HUDEP-2 (cell line): Measurements from ENCODE around the gene DYNC2H1.
A peak's percentile ranks its signal among the peaks of the same experiment; 100 is the strongest.
"Not testable (repeated sequence)": the region's sequence is repeated elsewhere in the genome, so short reads cannot be mapped to it uniquely, and the experiment has no call there.

Experiments
- DNase-seq, 76 experiments: peaks; one replicate each; lab custom pipeline; 2025; ENCODE audit not compliant: unreplicated experiment in 76 of 76; lab: John Stamatoyannopoulos, UW

DYNC2H1 gene

DNA sequence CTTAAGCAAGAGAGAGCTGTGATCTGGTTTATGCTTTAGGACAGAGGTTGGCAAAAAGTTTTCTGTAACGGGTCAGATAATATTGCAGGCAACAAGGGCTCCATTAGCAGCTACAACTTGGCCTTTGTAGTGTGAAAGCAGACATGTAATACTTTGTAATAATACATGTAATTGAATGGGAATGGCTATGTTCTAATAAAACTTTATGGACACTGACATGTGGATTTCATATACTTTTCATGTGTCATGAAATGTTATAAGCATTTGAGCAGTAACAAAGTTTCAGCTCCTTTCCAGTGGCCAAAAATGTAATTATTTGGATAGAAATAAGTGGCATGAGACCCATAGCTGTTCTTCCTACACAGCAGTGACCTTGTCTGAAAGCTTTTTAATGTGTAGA, 3.1 kb downstream of the DYNC2H1 start:
- DNase-seq, result no peak

DNA sequence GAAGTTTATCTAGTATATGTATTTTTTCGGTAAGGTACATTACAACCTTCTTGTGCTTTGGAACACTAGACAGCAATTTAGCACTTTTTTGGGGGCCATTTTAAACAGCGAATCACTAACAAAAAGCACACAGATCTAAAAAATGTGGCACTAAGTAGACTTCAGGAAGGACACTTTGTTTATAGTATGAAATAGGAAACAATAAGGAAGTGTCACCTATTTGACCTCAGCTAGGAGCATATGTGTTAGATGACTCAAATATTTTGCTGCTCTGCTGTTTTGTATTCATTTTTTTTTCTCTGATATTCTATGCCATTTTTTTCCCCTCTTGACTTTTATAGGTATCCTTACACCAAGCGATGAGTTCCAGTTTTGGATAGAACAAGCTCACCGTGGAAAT, 5.6 kb downstream of the DYNC2H1 start:
- DNase-seq, result no peak

DNA sequence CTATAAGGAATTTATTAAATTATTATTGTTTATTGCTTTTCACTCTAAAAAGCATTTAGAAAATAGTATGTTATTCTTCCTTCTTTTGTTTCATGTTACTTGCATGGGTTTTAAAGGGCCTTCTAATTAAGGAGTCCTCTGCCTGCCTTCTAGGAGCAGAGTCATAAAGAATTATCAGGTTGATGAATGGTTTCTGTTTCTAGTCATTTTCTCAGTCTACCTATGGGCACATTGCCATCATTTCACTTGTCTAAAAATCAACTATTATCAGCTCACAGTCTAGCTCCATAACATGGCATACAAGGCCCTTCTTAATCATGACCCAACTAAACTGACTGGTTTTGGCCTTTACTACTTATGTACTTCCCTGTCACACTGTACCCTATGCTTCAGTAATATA, 16.2 kb downstream of the DYNC2H1 start:
- DNase-seq, result no peak

DNA sequence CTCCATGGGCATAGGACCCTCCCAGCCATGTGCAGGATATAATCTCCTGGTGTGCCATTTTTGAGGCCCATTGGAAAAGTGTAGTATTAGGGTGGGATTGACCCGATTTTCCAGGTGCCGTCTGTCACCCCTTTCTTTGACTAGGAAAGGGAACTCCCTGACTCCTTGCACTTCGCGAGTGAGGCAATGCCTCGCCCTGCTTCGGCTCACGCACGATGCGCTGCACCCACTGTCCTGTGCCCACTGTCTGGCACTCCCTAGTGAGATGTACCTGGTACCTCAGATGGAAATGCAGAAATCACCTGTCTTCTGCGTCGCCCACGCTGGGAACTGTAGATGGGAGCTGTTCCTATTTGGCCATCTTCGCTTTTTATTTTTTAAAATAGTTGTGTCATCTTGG, 32.8 kb downstream of the DYNC2H1 start:
- not testable (repeated sequence) for DNase-seq

DNA sequence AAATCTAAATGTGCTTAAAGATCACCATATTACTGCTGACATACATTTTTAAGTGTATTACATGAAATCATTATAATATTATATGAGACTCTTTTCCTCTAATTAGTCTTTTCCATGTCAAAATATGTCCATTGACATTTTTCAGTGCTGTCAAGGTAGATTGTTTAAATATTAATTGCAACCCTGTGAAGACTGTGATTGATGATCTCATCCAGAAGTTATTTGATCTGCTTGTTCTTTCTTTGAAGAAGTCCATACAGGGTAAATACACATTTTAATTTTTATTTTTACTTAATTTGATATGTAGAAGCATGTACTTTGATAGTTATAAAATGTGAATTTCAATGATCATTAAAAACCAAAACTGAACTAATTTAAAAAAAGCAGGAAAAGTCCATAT, 38.4 kb downstream of the DYNC2H1 start:
- DNase-seq, result no peak

DNA sequence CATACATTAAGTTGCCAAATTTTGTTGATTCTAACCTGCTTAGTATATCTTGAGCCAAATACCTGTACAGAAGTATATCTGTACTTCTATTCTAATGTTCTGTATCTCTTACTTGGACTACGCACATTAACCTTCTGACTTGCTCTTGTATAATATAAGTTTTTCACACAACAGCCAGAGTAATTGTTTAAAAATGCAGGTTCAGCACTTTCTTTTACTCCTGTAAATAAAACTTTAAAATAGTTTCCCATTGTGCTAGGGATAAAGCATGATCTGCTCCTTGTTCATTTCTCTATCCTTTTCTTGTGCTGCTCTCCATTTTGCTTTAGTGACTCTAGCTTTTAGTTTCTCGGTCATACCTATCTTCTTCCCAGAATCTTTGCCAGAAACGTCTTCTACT, 48.3 kb downstream of the DYNC2H1 start:
- no peak for DNase-seq

DNA sequence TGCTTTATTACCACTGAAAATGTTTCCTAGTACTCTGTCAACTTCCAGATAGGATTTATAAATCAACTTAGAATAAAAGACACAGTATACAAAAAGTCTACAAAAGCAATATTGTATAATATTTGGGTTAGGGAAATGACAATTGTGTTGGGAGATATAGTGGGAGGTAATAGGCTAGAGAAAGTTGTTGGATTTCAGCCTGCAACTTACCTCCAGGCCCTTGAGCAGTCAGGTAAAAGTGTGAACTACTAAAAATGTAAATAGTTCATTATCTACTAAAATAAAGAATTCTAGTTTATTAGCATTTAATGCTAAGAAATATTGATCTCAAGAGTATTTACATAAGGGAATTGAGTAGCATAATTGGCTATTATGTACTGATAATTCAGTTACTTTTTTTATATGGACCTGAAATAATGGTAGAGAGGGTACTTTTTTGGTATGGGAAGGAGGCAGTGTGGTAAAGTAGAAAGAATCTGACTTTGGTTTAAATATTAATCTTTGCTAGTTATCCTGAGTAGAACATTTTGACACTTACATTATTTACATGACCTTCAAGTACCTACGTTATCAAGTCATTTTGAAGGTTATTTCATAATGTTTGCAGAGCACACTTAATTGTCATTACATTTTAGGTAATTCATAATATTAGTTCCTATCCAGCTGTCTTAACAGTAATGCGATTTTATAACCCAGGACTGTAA, 55.0 kb downstream of the DYNC2H1 start:
- DNase-seq, result no peak

DNA sequence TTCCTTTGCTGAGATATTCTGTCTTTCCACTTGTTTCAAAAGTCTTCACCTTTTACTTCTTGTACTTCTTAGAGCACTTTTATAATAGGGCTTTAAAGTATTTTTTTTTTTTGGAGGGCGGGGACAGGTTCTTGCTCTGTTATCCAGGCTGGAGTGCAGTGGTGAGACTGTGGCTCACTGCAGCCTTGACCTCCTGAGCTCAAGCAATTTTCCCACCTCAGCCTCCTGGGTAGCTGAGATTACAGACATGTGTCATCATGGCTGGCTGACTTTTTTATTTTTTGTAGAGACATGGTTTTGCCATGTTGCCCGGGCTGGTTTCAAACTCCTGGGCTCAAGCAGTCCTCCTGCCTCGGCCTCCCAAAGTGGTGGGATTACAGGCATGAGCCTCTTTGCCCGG, 57.9 kb downstream of the DYNC2H1 start:
- DNase-seq, result no peak

DNA sequence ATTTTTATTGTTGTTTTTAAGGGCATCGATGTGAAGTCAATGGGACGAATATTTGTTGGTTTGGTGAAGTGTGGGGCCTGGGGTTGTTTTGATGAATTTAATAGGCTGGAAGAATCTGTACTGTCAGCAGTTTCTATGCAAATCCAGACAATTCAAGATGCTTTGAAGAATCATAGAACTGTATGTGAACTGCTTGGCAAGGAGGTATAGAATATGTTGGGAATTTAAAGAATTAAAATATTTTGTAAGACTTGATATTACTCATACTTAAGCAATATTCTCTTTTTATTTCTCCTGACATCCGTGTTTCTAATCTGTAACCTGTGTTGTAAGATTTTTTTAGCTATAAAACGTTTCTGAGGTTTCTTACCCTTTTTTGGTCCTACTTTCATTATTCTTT, 61.6 kb downstream of the DYNC2H1 start:
- DNase-seq, result no peak

DNA sequence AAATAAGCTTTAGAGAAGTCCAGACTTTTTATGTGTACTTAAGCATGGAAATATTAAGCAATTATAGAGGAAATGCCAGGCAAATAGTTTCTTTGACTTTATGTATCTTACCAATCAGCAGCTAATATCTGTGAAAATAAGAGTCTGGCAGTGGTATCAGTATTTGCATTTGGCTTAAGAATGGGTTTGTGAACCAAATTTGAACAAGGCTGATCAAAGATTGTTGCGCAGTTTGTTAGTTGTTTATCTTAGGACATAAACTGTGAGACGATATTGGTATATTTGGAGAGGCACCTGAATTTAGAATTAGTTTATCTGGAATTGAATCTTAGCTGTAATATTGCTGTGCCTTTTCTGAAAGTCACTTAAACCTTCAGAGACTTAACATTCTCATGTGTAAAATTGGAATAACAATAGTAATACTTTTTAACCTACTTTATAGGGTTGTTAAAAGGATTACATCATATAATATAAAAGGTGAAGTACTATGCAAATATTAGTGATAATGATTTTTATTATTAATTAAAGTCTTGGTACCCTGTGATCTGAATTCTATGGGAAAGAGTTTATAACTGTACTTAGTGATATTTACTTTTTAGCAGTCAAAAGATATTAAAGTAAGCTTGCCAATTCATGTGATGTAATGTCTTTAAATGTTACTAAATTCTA, 66.4 kb downstream of the DYNC2H1 start:
- no peak for DNase-seq

DNA sequence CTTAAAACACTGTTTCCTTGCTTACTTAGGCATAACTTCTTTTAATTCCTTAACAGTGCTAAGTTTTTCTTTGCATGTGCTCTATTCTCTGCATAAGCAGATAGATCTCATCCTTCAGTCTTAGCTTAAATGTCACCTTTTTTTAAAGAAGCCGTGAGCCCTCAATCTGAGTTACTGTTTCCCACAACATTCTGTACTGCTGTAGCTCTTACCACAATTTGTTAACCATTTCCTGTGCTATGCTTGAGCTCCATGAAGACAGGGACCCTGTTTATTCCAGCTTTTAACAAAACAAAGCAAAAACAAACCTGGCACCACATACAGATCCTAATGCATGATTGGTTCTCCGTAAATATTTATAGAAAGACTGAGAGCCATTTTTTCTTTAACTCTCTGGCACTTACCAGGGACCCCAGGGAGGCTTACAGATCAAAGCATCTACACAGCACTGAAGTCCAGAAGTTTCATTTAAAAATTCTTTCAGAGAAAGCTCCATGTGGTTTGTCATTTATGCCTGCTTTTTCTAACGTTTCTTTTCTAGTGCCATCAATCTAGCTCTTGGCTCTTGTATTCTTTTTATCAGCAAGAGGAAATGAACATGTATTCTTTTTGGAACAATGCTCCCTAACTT, 74.9 kb downstream of the DYNC2H1 start:
- DNase-seq, result no peak

DNA sequence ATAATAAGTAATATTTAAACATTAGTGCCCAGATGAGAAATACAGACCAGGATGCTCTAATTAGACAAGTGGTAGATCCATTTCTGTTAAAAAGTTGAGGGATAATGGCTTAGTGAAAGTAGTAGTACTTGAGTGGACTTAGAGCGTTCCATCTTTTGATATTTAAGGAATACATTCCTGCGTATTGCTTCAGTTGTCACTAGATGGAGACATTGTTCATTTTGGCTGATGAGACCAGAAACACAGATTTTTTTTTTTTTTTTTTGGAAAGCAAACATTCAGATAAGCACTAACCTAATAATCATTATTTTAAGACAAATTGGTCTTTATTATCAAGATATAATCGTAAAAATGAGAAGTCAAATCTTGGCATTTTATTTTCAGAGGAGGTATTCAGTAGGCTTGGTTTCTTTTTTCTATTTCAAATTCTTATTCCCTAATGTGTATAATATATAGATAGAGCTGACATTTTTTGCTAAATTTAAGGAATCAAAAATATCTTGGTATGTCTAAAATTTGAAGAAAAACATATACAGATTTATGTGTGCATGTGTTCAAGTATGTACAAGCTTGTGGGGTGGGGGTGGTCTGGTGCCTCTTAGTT, 92.9 kb downstream of the DYNC2H1 start:
- DNase-seq, result peak in 7 of 76 experiments; percentile 1 to 19 (median 8)

DNA sequence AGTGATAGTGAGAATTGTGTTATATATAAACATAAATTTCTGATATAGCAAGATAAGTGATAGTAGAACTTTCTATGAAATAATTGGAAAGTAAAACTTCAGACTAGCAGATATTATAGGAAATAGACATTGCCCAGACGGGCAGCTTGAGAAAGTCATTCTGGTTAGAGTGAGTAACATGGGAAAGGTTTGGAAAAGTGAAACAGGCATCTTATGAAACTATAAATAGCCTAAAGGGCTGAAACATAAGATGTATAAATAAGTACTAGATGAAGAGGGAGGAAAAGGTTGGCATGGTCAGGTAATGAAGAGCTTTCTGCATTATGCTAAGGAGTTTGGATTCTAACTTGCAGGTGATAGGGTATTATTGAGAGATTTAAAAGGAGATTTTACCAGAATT, 101.3 kb downstream of the DYNC2H1 start:
- DNase-seq, result no peak

DNA sequence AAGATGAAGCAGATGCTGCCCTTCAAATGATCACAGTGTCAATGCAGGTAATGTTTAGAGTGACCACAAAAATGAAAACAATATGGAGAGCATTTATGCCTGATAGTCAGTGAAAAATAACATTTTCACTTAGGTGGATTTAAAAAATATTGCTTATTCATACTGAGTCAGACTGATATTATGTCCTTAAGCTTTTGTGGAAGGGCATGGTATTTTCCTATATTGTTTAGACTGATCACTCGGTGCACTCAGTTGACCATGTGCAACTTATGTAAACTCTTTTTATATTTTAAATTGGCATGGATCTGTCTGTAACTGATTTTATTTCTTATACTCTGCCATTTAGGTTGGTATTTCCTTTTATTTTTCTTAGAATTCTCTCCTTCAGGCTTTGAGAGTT, 106.6 kb downstream of the DYNC2H1 start:
- no peak for DNase-seq

DNA sequence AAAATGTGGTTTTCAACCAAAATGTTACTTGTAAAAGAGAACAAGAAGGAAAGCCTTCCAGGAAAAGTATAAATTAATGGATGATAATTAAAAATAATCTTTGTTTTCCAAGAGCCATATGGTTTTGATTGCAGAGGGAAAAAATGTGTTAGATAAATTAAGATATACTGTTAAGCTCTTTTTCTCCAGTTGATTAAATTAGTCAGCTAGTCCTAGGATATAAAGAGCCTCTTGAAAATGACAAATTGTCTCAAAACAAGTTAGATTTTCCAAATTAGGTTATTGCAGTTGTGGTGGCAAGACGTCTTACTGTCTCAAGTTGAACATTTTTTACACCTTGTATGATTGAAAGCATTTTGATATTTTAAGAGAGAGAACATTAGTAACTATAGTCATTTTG, 110.9 kb downstream of the DYNC2H1 start:
- no peak for DNase-seq

DNA sequence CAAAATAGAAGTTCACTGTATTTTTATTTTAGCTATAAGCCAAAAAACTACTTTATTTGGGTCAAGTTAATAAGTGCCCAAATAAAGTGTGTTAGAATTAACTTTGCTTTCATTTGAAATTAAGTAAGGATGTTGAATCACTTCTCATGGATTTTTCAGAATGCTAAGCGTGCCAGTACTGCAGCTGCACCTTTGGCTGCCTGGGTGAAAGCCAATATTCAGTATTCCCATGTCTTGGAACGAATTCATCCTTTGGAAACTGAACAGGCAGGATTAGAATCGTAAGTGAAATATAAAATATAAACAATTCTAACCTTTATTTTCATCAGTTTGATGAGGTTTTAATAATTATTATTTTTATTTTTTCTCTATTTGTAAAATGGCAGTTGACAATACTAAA, 113.6 kb downstream of the DYNC2H1 start:
- DNase-seq, result no peak

DNA sequence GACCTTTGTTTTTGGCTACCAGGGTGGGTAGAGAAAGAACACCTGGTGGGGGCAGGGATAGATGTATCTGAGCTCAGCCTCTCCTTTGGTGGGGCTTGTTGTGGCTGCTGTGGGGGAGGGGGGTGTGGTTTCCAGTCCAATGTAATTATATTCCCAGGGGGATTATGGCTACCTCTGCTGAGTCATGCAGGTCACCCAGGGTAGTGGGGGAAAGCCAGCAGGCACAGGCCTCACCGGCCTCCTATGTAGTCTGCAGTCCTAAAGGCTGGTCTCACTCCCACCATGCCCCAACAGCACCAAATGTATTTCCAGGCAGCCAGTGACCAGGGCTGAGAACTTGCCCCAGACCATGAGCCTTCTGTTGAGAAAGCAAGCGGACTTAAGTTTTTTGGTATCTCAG, 119.6 kb downstream of the DYNC2H1 start:
- no peak for DNase-seq

DNA sequence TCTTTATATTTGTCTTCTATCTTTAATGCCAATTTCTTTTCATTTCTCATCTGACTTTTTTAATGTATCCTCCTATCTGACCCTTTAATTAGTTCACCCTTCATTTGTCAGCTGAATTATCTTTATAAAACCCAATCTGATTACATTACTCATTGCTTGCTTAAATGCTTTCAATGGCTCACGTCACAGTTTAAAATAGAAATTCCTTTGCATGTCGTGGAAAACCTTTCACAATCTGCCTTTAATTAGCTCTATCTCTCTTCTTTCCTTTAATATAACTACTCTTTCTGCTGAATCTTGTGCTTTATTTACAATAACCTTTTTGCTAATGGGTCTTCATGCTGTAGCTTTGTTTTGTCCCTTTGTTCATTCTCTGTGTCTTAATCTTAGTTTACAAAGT, 125.7 kb downstream of the DYNC2H1 start:
- no peak for DNase-seq

DNA sequence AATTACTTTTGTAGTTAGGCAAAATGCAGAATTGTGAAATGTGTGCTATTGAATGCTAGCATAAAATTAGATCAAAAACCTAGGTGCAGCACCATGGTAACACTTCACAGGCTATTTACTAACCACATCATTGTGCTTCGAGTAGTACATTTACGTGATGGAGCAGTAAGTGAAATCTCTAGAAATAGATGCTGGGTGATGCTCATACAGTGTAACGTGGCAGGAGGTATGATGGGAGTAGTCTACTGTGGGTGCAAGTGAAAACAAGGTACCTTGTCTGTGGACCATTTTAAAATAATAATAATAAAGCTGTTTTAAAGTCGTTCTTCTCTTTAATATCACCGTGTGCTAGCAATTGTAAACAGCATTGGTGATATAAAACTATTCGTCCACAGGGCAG, 132.3 kb downstream of the DYNC2H1 start:
- no peak for DNase-seq

DNA sequence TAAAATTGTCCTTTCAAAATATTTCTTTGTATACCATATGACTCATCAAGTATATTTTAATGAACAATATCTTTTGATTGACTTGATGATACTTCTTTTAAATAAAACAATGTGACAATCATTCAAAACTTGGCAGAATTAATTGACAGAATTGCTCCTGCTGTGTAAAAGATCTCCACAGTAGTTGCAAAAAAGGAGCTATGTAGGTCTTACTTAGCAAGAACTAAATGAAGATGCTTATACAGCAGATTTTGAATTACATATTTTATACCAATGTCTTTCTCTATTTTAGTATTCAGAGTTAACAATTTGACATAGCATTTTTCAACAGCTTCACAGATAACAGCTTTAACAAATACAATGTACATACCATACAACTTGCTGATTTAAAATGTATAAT, 144.9 kb downstream of the DYNC2H1 start:
- DNase-seq, result no peak

DNA sequence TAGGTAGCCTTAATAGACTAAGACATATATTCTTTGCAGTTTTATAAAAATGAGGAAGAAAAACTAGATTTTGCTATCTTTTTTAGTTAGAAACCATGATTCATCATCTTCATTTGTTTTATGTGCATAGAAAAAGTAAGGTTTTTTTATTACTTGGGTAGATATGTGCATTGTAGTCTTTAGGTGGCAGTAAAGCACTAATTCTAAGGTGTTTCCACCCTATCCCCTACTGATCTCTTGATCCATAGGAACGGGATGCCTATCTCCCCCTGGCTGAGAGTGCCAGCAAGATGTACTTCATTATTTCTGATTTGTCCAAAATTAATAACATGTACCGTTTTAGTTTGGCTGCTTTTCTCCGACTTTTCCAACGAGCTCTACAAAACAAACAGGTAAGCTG, 148.1 kb downstream of the DYNC2H1 start:
- DNase-seq, result no peak
